Hepatocyte (in vitro differentiated cells): Measurements from ENCODE around the gene TPRX1.
"Not testable (repeated sequence)": the region's sequence is repeated elsewhere in the genome, so short reads cannot be mapped to it uniquely, and the experiment has no call there.

ENCODE experiments used
- CTCF ChIP-seq: fragments of 200-600 bp; sonication (generic); IDR thresholded peaks from 2 replicates; pipeline ENCODE4 v1.5.1; 2016; ENCODE audit warnings: antibody characterized with exemption, mild to moderate bottlenecking; ENCODE audit not compliant: poor library complexity
- EZH2phosphoT487 ChIP-seq: fragments of 200-600 bp; sonication (generic); IDR thresholded peaks from one replicate; pipeline ENCODE4 v1.6.1; 2018; ENCODE audit warnings: antibody characterized with exemption, mild to moderate bottlenecking, low read depth, moderate library complexity; ENCODE audit not compliant: unreplicated experiment, severe bottlenecking

- TF ChIP-seq CTCF, EZH2phosphoT487: not testable (repeated sequence)
These were observed 39.6 kb downstream of the TPRX1 start for GRCh38 chr19:47764705-47765104.
